MM.1S (cell line): ENCODE measurements around the gene COBLL1.

Source experiments
- DNase-seq: peaks from one replicate; pipeline ENCODE4 v3.0.0-alpha.2; 2015
- H2AFZ ChIP-seq: fragments of 300-600 bp; sonication (generic); 2 replicates; pipeline ENCODE4 v1.6.0; 2016; ENCODE audit warnings: antibody characterized with exemption, low read length
- H3F3A ChIP-seq: fragments of 300-600 bp; sonication (generic); 2 replicates; pipeline ENCODE4 v1.6.1; 2016; ENCODE audit warnings: mild to moderate bottlenecking, antibody characterized with exemption, low read length, moderate library complexity, mixed read lengths; ENCODE audit not compliant: insufficient read depth
- H3K27ac ChIP-seq: fragments of 300-600 bp; sonication (generic); 2 replicates; pipeline ENCODE4 v1.5.1; 2016; ENCODE audit warnings: mild to moderate bottlenecking, low read length
- H3K27me3 ChIP-seq: fragments of 300-600 bp; sonication (generic); replicated peaks from 2 replicates; pipeline ENCODE4 v1.6.0; 2016; ENCODE audit warnings: low read length; ENCODE audit not compliant: insufficient read depth
- H3K36me3 ChIP-seq: fragments of 300-600 bp; sonication (generic); replicated peaks from 2 replicates; pipeline ENCODE4 v1.6.1; 2016; ENCODE audit warnings: mild to moderate bottlenecking, low read length, mixed read lengths; ENCODE audit not compliant: insufficient read depth
- H3K4me1 ChIP-seq: fragments of 300-600 bp; sonication (generic); 2 replicates; pipeline ENCODE4 v1.6.1; 2016; ENCODE audit warnings: low read length, mixed read lengths
- H3K4me2 ChIP-seq: fragments of 300-600 bp; sonication (generic); 2 replicates; pipeline ENCODE4 v1.6.0; 2016; ENCODE audit warnings: low read depth, low read length
- H3K4me3 ChIP-seq: fragments of 300-600 bp; sonication (generic); 2 replicates; pipeline ENCODE4 v1.5.1; 2016; ENCODE audit warnings: low read length, mixed read lengths
- H3K79me2 ChIP-seq: fragments of 300-600 bp; sonication (generic); 2 replicates; pipeline ENCODE4 v1.6.1; 2016; ENCODE audit warnings: mixed run types, low read length, mixed read lengths
- H3K9ac ChIP-seq: fragments of 300-600 bp; sonication (generic); 2 replicates; pipeline ENCODE4 v1.6.1; 2016; ENCODE audit warnings: low read length, mixed read lengths
- H3K9me2 ChIP-seq: fragments of 300-600 bp; sonication (generic); replicated peaks from 2 replicates; pipeline ENCODE4 v1.6.1; 2016; ENCODE audit warnings: mild to moderate bottlenecking, low read length, mixed read lengths; ENCODE audit not compliant: insufficient read depth
- H3K9me3 ChIP-seq: fragments of 300-600 bp; sonication (generic); replicated peaks from 2 replicates; pipeline ENCODE4 v1.6.1; 2016; ENCODE audit warnings: mild to moderate bottlenecking, low read length, mixed read lengths; ENCODE audit not compliant: insufficient read depth
- H4K20me1 ChIP-seq: fragments of 300-600 bp; sonication (generic); 2 replicates; pipeline ENCODE4 v1.6.1; 2016; ENCODE audit warnings: mild to moderate bottlenecking, low read length, moderate library complexity, mixed read lengths; ENCODE audit not compliant: insufficient read depth
- EZH2 ChIP-seq: fragments of 300-600 bp; sonication (generic); optimal IDR thresholded peaks from 2 replicates; pipeline ENCODE3; 2017; ENCODE audit warnings: low read depth, mild to moderate bottlenecking, antibody characterized with exemption, low read length, mixed read lengths
- EZH2phosphoT487 ChIP-seq: fragments of 300-600 bp; sonication (generic); IDR thresholded peaks from 2 replicates; pipeline ENCODE4 v1.6.1; 2018; ENCODE audit warnings: antibody characterized with exemption, low read length
- TF ChIP-seq, protein P1 (sequence below): fragments of 300-600 bp; sonication (generic); IDR thresholded peaks from 2 replicates; pipeline ENCODE4 v1.5.1; 2016; ENCODE audit warnings: antibody characterized with exemption, low read length, mixed read lengths

Gene COBLL1

GRCh38 chr2:164700390-164700789 lies 141.2 kb downstream of the COBLL1 start:
- no peak overlapping the region for H3K27ac ChIP-seq
- TF ChIP-seq, protein P1, sequence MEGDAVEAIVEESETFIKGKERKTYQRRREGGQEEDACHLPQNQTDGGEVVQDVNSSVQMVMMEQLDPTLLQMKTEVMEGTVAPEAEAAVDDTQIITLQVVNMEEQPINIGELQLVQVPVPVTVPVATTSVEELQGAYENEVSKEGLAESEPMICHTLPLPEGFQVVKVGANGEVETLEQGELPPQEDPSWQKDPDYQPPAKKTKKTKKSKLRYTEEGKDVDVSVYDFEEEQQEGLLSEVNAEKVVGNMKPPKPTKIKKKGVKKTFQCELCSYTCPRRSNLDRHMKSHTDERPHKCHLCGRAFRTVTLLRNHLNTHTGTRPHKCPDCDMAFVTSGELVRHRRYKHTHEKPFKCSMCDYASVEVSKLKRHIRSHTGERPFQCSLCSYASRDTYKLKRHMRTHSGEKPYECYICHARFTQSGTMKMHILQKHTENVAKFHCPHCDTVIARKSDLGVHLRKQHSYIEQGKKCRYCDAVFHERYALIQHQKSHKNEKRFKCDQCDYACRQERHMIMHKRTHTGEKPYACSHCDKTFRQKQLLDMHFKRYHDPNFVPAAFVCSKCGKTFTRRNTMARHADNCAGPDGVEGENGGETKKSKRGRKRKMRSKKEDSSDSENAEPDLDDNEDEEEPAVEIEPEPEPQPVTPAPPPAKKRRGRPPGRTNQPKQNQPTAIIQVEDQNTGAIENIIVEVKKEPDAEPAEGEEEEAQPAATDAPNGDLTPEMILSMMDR = no peak
- TF ChIP-seq EZH2phosphoT487 = no peak
- no peak overlapping the region for H3K4me3 ChIP-seq
- H3K9ac ChIP-seq = no peak overlapping the region
- no peaks in the 10 kb centered on the region for H3K27me3 ChIP-seq
- DNase-seq = no peak
- no peak overlapping the region for H2AFZ ChIP-seq
- no peaks in the 10 kb centered on the region for H3K9me3 ChIP-seq
- no peaks in the 10 kb centered on the region for H3K79me2 ChIP-seq
- H3K4me2 ChIP-seq = no peak overlapping the region
- H3K9me2 ChIP-seq = no peaks in the 10 kb centered on the region
- H3F3A ChIP-seq = no peaks in the 10 kb centered on the region
- no peaks in the 10 kb centered on the region for H3K4me1 ChIP-seq
- H4K20me1 ChIP-seq = no peaks in the 10 kb centered on the region
- H3K36me3 ChIP-seq = no peaks in the 10 kb centered on the region

GRCh38 chr2:164697688-164698461 lies 143.7 kb downstream of the COBLL1 start:
- Histone ChIP-seq H3K4me3 (no peak overlapping the region), H3K9ac (no peak overlapping the region), H3K4me2 (no peak overlapping the region), H3K9me3 (no peaks in the 10 kb centered on the region), H3K9me2 (no peaks in the 10 kb centered on the region), H3K4me1 (no peaks in the 10 kb centered on the region), H2AFZ (no peak overlapping the region), H3K27ac (no peak overlapping the region), H3K27me3 (no peaks in the 10 kb centered on the region), H3F3A (no peaks in the 10 kb centered on the region), H4K20me1 (no peaks in the 10 kb centered on the region), H3K36me3 (no peaks in the 10 kb centered on the region), H3K79me2 (no peaks in the 10 kb centered on the region)
- peak; percentile 30 for DNase-seq
- TF ChIP-seq EZH2phosphoT487 (no peak), EZH2 (no peak)
- TF ChIP-seq, protein P1 = peak; percentile 59

DNA sequence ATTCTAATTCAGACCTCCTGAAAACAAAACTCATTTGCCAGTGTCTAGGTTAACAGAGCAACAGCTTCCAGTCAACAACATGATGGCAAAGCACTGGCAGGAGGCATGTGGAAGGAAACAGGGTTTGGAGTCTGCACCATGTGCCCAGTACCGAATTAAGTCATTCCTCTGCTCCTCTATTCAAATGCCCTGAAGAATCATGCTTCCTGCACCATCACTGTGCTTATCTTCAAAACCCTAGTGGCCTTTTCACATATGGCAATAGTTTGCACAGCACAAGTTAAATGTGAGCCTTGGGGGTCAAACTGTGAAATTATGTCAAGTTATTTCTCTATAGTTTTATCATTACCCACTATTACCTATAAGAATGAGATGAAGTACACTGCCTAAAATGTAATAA lies 145.0 kb downstream of the COBLL1 start:
- Histone ChIP-seq H3K4me1 (no peaks in the 10 kb centered on the region), H3K9me2 (no peaks in the 10 kb centered on the region), H4K20me1 (no peaks in the 10 kb centered on the region), H3K79me2 (no peaks in the 10 kb centered on the region), H3K4me2 (no peak overlapping the region), H3K27me3 (no peaks in the 10 kb centered on the region), H3F3A (no peaks in the 10 kb centered on the region), H3K9ac (no peak overlapping the region), H3K36me3 (no peaks in the 10 kb centered on the region), H2AFZ (no peak overlapping the region), H3K4me3 (no peak overlapping the region), H3K9me3 (no peaks in the 10 kb centered on the region), H3K27ac (no peak overlapping the region)
- DNase-seq = no peak
- no peak for TF ChIP-seq EZH2phosphoT487
- TF ChIP-seq, protein P1 = 0 out of 2 replicates have a peak, but pooled peaks have one; percentile 8
